GM12801 (cell line): ENCODE measurements around the gene TULP3.

Experiments used
- TF ChIP-seq, protein P1 (sequence below): IDR thresholded peaks from one replicate; pipeline ENCODE4 v1.5.1; 2011; ENCODE audit warnings: control low read depth; ENCODE audit not compliant: insufficient read length; ENCODE audit errors: extremely low read depth

The TULP3 gene

DNA sequence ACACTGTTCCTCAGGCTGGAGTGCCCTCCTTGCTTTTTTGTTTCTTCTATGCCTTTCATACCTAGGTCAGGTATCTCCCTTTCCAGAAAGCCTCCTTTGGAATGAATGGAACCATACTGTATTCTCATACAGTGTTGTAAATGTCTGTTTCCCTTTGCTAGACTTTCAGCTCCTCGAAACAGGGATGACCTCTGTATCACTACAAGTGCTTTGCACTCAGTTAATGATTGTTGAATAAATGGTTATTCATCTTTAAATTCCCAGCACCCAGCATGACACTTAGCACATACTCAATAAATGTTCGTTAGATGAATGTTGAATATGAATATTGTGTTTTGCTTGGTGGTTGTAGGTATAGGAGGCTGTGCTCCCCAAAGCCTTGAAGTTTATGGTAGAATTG is 5.9 kb upstream of the TULP3 start:
- TF ChIP-seq, protein P1, sequence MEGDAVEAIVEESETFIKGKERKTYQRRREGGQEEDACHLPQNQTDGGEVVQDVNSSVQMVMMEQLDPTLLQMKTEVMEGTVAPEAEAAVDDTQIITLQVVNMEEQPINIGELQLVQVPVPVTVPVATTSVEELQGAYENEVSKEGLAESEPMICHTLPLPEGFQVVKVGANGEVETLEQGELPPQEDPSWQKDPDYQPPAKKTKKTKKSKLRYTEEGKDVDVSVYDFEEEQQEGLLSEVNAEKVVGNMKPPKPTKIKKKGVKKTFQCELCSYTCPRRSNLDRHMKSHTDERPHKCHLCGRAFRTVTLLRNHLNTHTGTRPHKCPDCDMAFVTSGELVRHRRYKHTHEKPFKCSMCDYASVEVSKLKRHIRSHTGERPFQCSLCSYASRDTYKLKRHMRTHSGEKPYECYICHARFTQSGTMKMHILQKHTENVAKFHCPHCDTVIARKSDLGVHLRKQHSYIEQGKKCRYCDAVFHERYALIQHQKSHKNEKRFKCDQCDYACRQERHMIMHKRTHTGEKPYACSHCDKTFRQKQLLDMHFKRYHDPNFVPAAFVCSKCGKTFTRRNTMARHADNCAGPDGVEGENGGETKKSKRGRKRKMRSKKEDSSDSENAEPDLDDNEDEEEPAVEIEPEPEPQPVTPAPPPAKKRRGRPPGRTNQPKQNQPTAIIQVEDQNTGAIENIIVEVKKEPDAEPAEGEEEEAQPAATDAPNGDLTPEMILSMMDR, result no peak

DNA sequence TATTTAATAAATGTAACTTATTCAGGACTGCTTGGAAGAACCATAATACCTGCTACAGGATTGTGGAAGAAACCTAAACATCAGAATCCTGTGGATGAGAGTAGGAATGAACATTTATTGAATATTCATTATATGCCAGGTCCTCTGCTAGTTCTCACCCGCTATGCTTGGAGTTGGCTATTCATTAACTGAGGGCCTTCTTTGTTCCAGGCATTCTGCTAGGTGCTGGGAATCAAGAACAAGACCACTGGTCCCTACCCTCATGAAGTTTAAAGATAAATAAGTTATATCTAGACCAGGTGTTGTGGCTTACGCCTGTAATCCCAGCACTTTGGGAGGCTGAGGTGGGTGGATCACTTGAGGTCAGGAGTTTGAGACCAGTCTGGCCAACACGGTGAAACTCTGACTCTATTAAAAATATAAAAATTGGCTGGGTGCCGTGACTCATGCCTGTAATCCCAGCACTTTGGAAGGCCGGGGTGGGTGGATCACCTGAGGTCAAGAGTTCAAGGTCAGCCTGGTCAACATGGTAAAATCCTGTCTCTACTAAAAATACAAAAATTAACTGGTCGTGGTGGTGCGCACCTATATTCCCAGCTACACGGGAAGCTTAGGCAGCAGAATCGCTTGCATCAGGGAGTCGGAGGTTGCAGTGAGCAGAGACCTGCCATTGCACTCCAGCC is 3.8 kb upstream of the TULP3 start:
- TF ChIP-seq, protein P1, result no peak

DNA sequence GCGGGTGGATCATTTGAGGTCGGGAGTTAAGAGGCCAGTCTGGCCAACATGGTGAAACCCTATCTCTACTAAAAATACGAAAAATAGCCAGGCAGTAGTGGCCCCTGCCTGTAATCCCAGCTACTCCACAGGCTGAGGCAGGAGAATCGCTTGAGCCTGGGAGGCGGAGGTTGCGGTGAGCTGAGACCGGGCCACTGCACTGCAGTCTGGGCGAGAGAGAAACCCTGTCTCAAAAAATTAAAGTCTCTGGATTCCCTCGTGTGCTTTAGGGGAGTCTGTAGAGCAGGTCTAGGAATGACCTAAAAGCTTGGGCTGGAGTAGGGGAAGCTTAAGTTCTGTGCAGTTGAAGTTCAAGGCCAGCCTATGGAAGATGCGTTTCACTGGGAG is 697 bp upstream of the TULP3 start:
- TF ChIP-seq, protein P1, result no peak

DNA sequence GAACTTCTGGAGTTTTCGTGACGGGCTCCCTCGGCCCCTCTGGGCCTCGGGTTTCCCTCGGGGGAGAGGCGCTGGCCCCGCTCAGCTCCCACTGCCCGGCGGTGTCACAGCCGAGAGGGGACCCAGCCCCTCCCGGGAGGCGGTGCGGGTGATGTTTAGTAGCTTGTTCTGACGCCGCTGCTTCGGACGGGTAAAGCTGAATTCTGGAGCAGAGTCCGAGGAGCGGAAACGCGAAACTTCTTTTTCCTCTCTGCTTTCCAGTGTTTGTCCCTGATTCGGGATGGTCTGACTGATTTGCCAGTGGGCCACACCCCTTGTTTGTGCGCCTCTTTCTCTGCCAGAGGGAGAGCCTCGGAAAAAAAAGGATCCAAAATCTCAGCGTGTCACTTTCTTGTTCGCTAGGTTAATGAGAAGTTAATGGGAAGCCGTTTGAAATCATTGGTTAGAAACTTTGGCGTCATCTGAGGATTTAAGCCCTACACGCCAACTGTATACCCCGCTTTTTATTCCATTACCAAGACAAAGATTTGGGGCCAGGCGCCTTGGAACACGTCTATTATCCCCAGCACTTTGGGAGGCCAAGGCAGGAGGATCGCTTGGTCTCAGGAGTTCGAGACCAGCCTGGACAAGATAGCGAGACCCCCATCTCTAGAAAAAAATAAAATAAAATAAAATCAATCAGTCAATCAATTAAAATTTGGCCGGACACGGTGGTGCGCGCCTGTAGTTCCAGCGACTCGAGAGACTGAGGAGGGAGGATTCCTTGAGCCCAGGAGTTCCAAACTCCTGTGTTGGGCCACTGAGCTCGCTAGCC is 756 bp downstream of the TULP3 start:
- TF ChIP-seq, protein P1, result no peak

DNA sequence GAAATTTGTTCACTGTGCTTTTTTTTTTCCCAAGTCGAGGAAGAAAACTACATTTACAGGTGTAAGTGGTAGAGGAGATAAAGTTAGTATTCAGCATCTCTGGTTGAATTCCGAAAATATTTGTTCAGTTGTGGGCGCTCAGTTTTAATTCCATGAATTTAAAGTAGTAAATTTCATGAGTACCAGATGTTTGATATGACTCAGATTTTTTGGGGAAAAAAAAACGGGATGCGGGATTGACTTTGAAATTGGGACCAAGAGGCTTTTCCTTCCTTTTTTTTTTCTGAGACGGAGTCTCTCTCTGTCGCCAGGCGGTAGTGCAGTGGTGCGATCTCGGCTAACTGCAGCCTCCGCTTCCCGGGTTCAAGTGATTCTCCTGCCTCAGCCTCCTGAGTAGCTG is 1.6 kb downstream of the TULP3 start:
- TF ChIP-seq, protein P1, result no peak

DNA sequence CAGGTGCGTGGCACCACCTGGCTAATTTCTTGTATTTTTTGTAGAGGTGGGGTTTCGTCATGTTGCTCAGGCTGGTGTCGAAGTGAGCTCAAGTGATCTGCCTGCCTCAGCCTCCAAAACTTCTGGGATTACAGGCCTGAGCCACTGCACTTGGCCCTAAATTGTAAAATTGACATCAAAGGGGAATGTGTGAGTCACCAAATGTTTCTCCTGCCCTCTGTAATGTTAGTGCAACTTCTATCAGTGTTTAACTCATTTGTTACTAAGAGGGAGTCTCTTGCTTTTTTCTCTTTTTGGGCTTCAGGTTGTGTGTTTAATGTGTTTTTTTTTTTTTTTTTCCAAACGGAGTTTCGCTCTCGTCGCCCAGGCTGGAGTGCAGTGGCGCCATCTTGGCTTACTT is 2.3 kb downstream of the TULP3 start:
- TF ChIP-seq, protein P1, result no peak

DNA sequence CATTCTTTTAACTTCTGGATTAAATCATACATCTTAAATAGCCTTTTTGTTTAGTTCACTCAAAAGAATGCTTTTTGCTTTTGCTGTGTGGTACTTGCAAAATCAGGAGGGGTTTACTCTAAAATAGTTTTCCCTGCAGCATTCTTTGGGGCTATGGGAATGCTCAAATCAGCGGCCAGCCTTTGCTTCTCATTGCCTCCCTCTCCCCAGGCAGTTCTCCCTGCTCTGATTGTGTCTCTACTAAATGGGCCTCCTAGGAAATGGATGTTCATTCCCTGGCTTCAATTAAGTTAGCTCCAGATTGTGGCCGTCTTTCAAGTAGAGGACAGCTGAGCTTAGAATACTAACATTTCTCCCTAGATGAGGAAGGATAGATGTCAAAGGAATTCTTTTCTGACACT is 4.4 kb downstream of the TULP3 start:
- TF ChIP-seq, protein P1, result no peak
